ENCODE results near the gene CCDC146. TPM values are rescaled to one million over a fixed set of nuclear protein-coding genes. Genes with fewer than 3 reads are reported as not detected.

CCDC146 gene
- total and polyA plus RNA-seq, 4 donors, result 1.3 to 3.9 (median 3.1) TPM

Other genes with a start within 250 kb of the CCDC146 start
- not detected for gene SPDYE17, start 90.3 kb upstream of the CCDC146 start, total RNA-seq
- gene SPDYE17, start 90.3 kb upstream of the CCDC146 start, polyA plus RNA-seq, result not detected
- under 1 TPM; 0.09 to 0.75 TPM for gene SPDYE18, start 60.1 kb upstream of the CCDC146 start, total RNA-seq
- gene SPDYE18, start 60.1 kb upstream of the CCDC146 start, polyA plus RNA-seq, result under 1 TPM; 0.21 to 0.47 TPM
- 10 to 100 TPM; 19.1 to 21.7 TPM for gene FGL2, start 77.2 kb downstream of the CCDC146 start, total RNA-seq
- 1 to 10 TPM; 2.7 to 8.1 TPM for gene FGL2, start 77.2 kb downstream of the CCDC146 start, polyA plus RNA-seq